ENCODE measurements around the gene BANP. TPM values are rescaled to one million over a fixed set of nuclear protein-coding genes. Genes with fewer than 3 reads are reported as not detected.
"Not testable (repeated sequence)": the region's sequence is repeated elsewhere in the genome, so short reads cannot be mapped to it uniquely, and the experiment has no call there.

BANP gene
- total and polyA plus RNA-seq, 2 experiments from 2014 or later, result 26.7 to 27.9 TPM

DNA sequence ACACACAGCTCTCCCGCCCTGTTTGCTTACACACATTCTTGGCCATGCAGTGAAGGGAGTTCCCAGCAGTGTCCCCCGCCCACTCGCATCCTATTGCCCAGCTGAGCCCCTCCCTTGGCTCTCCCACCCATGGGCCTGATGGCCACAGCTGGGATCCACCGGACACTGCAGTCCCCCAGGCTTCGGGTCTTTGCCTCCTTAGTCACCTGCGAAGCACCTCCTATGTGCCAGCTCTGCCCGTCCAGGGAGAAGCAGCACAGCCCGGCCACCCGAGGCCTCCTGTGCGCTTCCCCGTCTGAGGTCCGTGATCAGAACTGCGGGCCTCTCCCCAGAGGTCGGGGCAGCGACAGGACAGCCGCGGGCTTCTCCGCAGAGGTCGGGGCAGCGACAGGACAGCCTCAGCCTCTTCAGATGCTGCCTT lies 136.9 kb downstream of the BANP start:
- TF ChIP-seq CTCF (IDR thresholded peaks at IDR 0.05; ENCODE audit: low read depth, low read length), result no peak
- no peak overlapping the region for H3K27ac ChIP-seq
- H3K4me1 ChIP-seq (ENCODE audit: low read depth), result no peaks in the 10 kb centered on the region
- H3K9me3 ChIP-seq (ENCODE audit: low read depth), result no peaks in the 10 kb centered on the region
- H3K27me3 ChIP-seq, result no peaks in the 10 kb centered on the region
- no peaks in the 10 kb centered on the region for H3K36me3 ChIP-seq
- H3K4me3 ChIP-seq, result no peak overlapping the region
- no peak for DNase-seq (ENCODE audit: low read depth in 1 of 2, low spot score in 1 of 2)

- not testable (repeated sequence) for H3K4me1 ChIP-seq (ENCODE audit: low read depth); H3K36me3 ChIP-seq; H3K27ac ChIP-seq; DNase-seq (ENCODE audit: low read depth in 1 of 2, low spot score in 1 of 2); H3K4me3 ChIP-seq; H3K9me3 ChIP-seq (ENCODE audit: low read depth); H3K27me3 ChIP-seq
Observed at GRCh38 chr16:88088611-88089010, 137.4 kb downstream of the BANP start.

DNA sequence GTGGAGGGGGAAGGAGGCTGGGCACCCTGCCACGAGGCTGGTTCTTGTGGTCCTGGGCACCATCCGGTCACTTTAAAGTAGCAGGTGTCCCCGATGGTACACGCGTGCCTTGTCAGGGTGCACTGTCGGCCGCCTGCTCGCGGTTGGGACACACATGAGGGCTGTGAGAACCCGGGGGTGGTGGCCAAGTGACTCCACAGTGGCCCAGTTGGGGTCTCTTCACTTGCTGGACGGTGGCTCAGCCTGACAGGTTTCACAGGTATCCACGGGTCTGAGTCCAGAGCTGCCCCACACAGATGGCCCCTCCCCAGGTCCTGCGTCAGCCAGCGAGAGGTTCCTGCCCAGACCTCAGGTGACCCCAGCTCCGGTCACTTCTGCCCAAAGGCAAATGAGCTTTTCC lies 137.8 kb downstream of the BANP start:
- H3K27ac ChIP-seq; H3K4me1 ChIP-seq (ENCODE audit: low read depth); DNase-seq (ENCODE audit: low read depth in 1 of 2, low spot score in 1 of 2); H3K36me3 ChIP-seq; H3K27me3 ChIP-seq; H3K9me3 ChIP-seq (ENCODE audit: low read depth); H3K4me3 ChIP-seq: not testable (repeated sequence)

- H3K4me1 ChIP-seq (ENCODE audit: low read depth); H3K27ac ChIP-seq; H3K36me3 ChIP-seq; H3K27me3 ChIP-seq; H3K9me3 ChIP-seq (ENCODE audit: low read depth); H3K4me3 ChIP-seq: not testable (repeated sequence)
- DNase-seq (ENCODE audit: low read depth in 1 of 2, low spot score in 1 of 2), result peak in 1 of 2 donors; percentile 51
Observed at GRCh38 chr16:88089632-88090376, 138.6 kb downstream of the BANP start.

DNA sequence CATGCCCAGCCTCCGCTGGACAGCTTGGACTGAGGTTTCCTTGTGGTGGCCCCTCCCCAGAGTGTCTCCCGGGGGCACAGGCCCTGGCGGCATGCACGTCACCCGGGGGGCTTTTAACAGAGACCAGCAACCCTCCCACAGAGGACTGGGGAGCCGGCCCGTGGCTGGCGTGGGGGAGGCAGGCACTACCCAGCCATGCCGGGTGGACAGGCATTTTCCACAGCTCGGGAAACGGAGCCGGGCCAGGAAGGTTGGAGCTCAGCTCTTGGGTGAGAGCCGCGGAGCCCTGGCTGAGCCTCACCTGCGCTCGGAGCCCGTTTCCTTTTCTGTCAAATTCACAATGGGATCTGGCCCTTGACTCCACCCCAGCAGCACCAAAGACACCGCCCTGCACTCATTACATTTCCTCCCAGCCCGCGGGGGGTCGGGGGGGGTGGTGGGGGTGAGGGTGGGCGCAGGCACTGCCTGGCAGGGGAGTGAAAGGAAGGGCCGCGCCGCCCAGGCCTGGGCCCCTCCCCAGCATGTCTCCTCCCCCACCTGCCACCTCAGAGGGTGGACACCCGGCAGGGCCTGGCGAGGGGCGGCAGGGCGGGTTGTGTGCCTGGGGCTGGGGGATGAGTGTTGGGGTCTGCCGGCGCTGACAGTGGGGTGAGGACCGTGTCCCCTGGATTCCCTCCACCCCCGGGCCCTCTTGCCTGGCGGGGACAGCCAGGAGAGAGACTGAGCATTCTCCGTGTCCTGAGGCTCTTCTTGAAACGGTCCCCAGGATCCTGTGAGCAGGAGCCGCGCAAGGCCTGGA lies 139.3 kb downstream of the BANP start:
- not testable (repeated sequence) for H3K36me3 ChIP-seq; H3K4me1 ChIP-seq (ENCODE audit: low read depth); H3K27me3 ChIP-seq; H3K27ac ChIP-seq; H3K9me3 ChIP-seq (ENCODE audit: low read depth); DNase-seq (ENCODE audit: low read depth in 1 of 2, low spot score in 1 of 2); H3K4me3 ChIP-seq

DNA sequence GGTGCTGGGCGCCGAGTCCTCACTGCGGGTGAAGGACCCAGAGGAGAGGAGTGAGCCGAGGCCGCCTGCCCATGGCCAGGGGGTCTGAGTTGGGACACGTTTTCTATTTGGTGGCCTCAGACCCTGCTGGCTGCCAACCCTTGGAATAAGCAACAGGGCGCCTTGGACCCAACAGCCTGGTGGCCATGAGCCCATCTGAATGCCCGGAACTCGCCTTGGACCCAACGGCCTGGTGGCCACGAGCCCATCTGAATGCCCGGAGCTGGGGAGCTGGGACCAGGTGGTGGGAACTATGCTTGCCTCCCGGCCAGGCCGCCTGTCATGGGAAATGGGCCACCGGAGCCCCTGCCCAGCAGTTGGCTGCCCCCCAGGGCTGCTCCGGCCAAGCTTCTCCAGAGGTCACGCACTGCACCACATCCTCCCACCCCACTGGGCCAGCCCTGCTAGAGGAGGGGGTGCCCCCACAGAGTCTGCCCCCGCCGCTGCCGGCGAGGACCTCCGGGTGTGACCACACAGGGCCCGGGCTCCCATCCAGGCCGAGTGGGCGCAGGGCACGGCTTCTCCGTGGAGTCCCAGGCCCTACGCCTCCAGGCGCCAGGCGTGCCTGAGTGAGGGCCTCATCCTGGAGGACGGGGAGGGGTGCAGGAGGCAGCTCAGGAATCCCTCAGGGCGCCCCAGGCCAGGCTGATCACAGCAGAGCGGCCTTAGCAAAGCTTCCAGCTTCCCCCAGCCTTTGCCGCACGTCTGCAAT lies 140.2 kb downstream of the BANP start:
- not testable (repeated sequence) for H3K27me3 ChIP-seq; H3K36me3 ChIP-seq; H3K27ac ChIP-seq; H3K4me1 ChIP-seq (ENCODE audit: low read depth); H3K9me3 ChIP-seq (ENCODE audit: low read depth); H3K4me3 ChIP-seq
- DNase-seq (ENCODE audit: low read depth in 1 of 2, low spot score in 1 of 2), result peak in 1 of 2 donors; percentile 23

GRCh38 chr16:88091972-88092302 lies 140.7 kb downstream of the BANP start:
- not testable (repeated sequence) for H3K36me3 ChIP-seq; H3K27ac ChIP-seq; H3K9me3 ChIP-seq (ENCODE audit: low read depth); DNase-seq (ENCODE audit: low read depth in 1 of 2, low spot score in 1 of 2); H3K27me3 ChIP-seq; H3K4me1 ChIP-seq (ENCODE audit: low read depth); H3K4me3 ChIP-seq

- not testable (repeated sequence) for H3K27me3 ChIP-seq, H3K27ac ChIP-seq
Observed at GRCh38 chr16:88092791-88093555, 141.7 kb downstream of the BANP start.

DNA sequence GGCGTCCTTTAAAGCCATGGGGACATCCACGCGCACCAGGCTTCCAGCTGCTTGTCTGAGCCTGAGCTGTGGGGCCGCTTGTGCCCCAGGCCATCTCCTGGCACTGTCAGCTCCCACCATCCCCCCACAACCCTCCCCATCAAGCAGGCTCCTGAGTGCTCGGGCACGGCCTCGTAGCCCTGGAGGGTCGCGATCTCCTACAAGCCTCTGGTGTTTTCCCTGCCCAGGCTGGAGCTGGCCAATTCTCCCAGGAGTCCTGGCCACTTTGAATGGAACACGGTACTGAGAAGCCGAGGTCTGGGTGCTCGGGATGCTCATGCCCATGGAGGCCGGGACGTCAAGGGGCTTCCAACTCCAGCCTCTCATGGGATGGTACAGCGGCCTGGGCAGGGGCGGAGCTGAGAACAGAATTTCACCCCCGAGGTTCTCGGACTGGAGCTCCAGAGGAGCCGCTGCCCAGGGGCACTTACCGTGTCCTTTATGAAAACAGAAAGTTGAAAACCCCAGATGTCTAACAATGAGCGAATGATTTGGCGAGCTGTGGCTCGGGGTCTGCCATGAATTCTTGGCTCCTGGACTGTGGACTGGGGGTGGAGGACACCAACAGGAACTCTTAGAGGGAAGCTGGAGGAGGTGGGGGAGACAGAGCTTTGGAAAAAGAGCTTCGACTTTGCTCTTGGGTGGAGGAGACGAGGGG lies 142.5 kb downstream of the BANP start:
- not testable (repeated sequence) for H3K27me3 ChIP-seq; DNase-seq (ENCODE audit: low read depth in 1 of 2, low spot score in 1 of 2); H3K4me3 ChIP-seq; H3K9me3 ChIP-seq (ENCODE audit: low read depth); H3K4me1 ChIP-seq (ENCODE audit: low read depth); H3K36me3 ChIP-seq; H3K27ac ChIP-seq

More at GRCh38 chr16:88092791-88093555, 141.7 kb downstream of the BANP start:
- not testable (repeated sequence) for H3K9me3 ChIP-seq (ENCODE audit: low read depth); H3K4me3 ChIP-seq; DNase-seq (ENCODE audit: low read depth in 1 of 2, low spot score in 1 of 2); H3K36me3 ChIP-seq; H3K4me1 ChIP-seq (ENCODE audit: low read depth)

GRCh38 chr16:88094253-88094575 lies 143.0 kb downstream of the BANP start:
- H3K4me1 ChIP-seq (ENCODE audit: low read depth); H3K9me3 ChIP-seq (ENCODE audit: low read depth); H3K36me3 ChIP-seq; H3K27me3 ChIP-seq; H3K4me3 ChIP-seq; DNase-seq (ENCODE audit: low read depth in 1 of 2, low spot score in 1 of 2); H3K27ac ChIP-seq: not testable (repeated sequence)

DNA sequence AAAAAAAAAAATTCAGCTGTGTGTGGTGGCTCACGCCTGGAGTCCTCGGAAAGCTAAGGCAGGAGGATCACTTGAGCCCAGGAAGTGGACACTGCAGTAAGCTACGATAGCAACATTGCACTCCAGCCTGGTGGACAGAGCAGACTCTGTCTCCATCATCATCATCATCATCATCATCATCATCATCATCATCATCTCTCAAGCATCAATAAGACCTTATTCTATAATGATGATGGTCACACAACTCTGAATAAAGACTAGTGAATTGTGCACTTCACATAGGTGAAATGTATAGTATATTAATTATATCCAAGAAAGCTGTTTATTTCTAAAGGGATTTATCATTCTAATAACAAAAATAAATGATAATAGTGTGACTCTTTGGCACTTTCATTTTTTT lies 143.7 kb downstream of the BANP start:
- H3K4me3 ChIP-seq; H3K4me1 ChIP-seq (ENCODE audit: low read depth); H3K27ac ChIP-seq; DNase-seq (ENCODE audit: low read depth in 1 of 2, low spot score in 1 of 2); H3K27me3 ChIP-seq; H3K36me3 ChIP-seq; H3K9me3 ChIP-seq (ENCODE audit: low read depth): not testable (repeated sequence)

- not testable (repeated sequence) for H3K4me3 ChIP-seq; H3K27me3 ChIP-seq; H3K36me3 ChIP-seq; DNase-seq (ENCODE audit: low read depth in 1 of 2, low spot score in 1 of 2); H3K4me1 ChIP-seq (ENCODE audit: low read depth); H3K9me3 ChIP-seq (ENCODE audit: low read depth); H3K27ac ChIP-seq
Observed at GRCh38 chr16:88096659-88097058, 145.4 kb downstream of the BANP start.

Measured in cardiac muscle cell (in vitro differentiated cells and primary cell).